UCSD-AML1 (cell line): ENCODE data around the gene ESAM.

Experiments
- DNase-seq: peaks from one replicate; lab custom pipeline; 2025; ENCODE audit not compliant: unreplicated experiment; lab: John Stamatoyannopoulos, UW

Gene ESAM

DNA sequence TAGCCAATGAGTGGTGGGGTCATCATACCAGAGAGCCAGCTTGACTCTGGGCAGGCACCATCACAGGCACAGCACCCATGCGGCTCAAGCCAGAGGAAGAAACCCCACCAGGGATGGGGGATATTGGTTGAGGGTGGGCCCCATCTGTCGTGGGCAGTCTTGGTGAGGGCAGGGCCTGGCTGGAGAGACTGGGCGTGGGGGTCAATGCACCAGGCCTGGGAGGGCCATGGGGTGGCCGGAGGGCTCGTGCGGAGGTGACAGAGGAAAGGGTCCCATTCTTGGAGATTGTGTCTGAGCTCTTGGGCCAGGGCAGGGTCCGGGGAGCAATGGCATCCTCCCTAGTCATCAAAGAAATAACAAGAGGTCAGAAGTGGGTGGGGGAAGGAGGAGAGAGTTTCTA is 8.5 kb downstream of the ESAM start:
- DNase-seq: no peak

DNA sequence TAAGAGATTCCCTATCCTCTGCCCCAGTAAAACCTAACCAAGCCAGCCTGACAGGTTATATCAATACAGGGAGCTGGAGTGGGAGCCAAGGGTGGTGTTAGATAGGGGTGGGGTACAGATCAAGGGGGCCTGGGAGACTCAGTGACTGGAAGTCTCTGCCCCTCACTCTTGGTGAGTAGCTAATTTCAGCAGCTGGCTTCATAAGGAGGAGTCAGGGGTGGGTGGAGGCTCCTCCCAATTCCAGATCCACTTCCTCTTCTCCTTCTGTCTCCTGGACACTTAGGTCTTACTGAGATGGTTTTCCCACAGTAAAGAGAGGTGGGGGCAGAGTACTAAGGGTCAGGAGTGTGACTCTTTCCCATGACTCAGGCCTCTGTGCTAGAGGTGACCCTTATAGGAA is 8.9 kb downstream of the ESAM start:
- no peak for DNase-seq

DNA sequence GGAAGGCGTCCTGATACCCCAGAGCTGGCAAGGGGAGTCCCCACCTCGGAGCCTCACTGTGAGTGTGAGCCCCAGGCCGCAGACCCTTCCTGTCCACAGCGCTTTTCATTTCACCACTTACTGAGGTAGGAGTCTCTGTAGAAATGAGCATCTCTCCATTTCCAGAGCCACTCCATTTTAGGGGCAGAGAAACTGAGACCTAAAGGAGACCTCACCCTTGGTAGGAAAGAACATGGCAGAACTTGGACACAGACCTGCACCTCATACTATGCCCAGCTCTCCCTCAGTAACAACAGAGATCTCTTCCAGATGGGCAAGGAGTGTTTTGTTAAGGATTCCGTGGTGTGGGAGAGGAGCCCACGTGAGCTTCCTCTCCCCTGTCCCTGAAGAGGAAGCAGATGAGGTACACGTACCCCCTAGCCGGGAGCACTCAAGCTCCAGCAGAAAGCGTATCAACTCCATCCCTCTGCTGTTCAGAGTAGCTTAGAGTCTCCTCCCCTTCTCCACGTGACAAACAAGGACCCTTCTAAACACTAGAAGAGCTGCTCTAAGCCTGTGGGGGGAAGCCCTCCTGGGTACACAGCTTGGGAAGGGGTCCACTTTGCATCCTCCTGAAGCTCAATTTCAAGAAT is 9.5 kb downstream of the ESAM start:
- DNase-seq: no peak

DNA sequence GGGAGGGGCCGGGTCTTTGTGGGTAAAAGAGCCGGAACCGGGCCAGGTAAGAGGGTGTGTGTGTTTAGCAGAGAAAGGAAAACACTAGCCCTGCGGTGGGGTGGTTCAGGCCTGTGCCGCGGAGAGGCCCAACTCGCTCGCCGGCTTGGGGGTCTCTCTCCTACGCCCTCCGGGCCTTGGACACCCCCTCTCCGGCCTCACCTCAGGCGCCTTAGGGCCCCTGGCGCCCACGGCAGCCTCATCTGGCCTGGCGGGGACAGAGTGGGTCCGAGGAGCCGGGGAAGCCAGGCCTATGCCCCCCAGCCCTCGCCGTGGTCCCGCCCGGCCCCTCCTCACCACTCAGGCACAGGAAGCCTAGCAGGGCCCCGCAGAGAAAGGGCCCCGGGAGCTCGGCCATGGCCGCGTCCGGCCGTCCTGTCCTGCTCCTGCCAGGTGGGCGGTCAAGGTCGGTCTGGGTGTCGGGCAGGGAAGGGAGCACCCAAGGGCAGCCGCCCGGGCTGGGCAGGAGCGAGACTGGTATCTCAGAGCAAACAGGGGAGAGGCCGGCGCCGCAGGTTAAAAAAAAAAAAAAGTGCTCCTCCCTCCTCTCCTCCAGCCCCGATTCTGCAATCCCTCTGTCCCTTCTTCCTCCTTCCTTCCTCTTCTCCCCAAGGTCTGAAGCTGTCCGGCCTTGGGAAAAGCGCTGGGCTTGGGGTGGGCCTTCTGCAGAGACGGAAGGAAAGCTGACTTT is 10.2 kb downstream of the ESAM start, which contains the start of gene VSIG2:
Gene VSIG2 (minus strand): TSS at position 515 of the 730 bp plus-strand sequence. CDS start 118 bp downstream, at position 397.
- no peak for DNase-seq

DNA sequence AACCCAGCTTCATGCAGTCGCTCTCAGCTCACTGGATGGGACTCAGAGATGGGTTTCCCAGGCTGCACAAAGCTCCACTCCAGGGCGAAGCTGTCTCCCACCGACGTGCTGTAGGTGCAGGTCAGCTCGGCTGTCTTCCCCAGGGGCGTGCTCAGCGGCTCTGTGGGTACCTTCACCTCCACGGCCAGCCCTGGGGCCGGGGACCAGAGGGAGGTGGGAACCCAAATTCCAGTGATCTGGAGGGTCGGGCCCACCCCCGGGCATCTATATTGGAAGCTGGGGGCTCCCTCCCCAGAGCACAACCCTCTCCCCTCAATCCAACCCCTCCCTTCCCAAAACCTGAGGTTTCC is 10.7 kb downstream of the ESAM start:
- DNase-seq: no peak

DNA sequence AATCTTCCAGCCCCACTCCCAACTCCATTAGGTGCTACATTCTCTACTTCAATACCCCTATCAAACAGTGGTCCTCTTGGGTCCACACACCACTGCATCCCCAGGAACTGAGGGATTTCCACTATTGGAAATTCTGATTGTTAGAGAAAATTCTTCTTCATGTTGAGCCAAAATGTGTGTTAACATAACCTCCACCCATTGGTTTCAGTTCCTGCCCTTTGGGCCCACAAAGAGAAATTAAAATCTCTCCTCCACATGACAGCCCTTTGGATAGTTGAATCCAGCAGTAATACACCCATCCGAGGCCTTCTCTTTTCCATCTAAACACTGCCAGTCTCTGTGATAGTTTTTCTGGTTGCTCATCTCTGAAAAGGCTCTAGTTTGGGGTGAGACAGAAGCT is 12.2 kb downstream of the ESAM start:
- no peak for DNase-seq

DNA sequence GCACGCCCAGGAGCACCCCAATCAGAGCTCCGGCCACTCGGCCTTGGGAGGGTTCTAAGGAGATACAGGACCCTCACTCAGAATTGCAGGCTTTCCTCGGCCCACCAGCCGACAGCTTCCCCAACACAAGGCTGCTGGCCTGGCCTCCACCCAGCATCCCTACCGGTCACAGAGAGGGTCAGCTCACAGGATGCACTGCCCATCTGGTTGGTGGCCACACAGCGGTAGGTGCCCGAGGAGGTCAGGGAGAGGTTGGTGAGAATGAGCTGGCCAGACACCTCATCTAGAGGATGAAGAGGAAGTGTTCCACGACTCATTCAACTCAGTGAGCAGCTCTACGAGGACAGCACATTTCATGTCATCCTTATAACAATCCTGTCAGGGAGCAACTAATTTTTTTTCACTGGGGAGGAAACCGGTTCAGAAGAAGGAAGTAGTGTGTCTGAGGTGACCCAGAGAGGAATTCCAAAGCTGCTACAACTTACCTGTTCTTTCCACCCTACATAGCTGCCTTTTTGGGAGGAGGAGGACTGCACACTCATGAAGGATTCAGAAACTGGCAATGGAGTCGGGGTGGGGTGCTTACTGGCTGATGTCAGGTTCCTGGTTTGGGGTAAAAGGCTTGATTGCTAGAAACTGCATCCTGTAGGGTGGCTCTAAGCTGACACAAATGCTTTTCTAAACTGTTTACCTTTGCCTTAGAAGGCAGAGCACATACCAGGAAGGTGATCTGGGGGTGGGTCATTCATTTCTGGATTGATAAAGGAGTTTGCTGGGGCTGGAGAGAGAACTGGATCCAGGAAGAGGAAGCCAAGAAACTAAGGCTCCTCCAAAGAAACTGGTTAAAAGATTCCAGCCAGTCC is 13.4 kb downstream of the ESAM start:
- no peak for DNase-seq

DNA sequence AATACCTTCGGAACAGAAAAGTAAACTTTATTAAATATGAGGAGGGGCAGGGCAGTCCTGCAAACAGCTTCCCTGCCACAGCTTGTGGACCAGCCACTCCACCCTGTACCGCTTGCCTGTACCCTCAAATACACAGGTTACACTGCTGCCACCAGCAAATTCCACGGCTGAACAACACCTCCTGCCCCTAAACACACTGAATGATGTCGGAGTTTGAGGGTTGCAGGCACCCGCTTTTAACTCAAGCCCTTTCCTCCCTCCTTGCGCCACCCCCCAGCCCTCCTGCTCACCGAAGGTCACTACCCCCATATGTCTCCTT is 14.0 kb downstream of the ESAM start:
- no peak for DNase-seq

DNA sequence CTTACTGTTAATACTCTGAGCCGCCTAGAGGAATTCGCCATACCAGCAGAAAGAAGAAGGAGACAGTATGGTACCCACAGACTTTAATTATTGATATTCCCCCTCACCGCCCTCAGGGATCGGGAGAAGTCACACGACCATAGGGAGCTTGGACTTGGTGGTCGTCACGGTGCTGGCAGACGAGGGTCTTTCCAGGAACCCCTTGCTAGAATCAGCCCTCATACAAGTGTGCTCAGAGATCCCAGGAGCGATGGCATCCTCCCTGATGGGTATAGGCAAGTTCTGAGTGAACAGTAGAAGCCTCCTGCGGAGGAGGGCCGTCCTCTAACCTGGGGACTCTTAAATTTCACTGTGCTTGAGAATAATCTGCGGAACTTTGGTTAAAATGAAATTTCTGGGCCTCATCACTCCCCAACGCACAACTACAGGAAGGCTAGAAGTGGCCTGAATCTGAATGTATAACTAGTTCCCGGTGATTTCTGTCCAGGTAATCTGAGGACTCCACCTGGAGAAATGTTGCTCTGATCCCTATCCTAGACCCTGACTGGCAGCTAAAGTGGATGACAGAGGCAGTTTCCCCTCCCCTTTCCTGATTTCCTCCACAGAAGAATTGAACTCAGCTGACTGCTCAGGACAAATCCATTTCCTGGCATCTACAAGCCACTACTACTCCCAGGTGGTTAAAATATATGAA is 14.5 kb downstream of the ESAM start:
- DNase-seq: no peak

DNA sequence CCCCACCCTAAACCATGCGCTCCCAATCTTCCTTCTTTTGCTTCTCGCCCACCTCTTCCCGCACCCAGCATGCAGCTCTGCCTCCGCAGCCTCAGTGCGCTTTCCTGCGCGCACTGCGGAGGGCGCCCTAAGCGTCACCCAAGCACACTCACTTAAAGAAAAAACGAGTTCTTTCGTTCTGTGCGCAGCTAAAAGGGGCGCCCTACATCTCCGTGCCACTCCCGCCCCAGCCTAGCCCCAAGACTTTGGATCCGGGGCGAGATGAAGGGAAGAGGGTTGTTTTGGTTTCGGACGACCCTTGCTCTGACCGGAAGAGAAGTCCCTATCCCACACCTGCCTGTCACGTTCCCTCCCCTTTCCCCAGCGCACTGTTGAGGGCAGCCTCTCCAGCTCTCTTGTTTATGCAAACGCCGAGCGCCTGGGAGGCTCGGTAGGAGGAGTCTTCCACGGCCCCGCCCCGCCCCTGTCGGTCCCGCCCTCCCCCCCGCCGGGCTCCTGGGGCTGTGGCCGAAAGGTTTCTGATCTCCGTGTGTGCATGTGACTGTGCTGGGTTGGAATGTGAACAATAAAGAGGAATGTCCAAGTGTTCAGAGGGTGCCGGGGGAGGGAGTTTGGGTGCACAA is 15.4 kb downstream of the ESAM start:
- no peak for DNase-seq

DNA sequence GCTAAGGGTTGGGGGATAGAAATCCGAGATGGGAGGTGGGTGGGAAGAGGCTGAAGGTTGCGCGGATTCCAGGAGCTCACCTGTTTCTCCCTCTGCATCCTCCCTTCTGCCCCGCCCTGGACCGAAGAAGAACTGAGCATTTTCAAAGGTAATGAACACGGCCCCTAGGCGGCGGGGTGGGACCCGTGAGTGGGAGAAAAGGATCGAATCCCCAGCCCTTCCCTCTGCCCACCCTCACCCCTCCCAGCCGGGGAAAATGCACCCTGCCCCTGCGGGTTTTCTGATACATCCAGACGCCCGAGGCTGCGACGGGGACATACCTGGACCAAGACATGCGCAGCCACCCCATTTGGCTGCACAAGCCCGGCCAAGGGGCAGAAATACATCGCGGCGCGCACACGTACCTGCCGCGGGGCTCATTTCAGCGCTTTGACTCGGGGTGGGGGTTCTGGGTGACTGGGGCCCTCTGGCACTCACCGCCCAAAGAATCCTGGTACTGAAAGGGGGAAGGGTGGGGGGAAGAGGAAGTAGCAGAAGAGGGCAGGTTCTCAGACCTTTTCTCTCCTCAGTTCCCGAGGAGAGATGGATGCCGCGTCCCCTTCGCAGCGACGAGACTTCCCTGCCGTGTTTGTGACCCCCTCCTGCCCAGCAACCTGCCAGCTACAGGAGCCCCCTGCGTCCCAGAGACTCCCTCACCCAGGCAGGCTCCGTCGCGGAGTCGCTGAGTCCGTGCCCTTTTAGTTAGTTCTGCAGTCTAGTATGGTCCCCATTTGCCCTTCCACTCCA is 16.1 kb downstream of the ESAM start:
- DNase-seq: no peak

DNA sequence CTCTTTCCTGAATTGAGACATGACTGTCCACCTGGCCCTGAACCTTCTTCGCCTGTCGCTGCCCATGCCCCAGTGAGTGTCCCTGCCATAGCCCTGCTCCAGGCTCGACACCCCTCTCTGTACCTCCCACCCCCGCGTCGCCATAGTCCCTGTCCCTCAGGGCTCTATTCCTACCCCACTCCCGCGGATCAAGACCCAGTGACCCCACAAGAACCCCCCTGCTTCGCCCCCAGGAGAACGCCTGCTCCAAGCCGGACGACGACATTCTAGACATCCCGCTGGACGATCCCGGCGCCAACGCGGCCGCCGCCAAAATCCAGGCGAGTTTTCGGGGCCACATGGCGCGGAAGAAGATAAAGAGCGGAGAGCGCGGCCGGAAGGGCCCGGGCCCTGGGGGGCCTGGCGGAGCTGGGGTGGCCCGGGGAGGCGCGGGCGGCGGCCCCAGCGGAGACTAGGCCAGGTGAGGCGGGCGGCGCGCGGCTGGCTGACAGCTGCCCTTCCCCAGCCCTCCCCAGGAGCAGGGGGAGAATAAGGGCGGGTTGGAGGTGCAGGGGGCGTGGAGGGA is 16.7 kb downstream of the ESAM start:
- DNase-seq: no peak

DNA sequence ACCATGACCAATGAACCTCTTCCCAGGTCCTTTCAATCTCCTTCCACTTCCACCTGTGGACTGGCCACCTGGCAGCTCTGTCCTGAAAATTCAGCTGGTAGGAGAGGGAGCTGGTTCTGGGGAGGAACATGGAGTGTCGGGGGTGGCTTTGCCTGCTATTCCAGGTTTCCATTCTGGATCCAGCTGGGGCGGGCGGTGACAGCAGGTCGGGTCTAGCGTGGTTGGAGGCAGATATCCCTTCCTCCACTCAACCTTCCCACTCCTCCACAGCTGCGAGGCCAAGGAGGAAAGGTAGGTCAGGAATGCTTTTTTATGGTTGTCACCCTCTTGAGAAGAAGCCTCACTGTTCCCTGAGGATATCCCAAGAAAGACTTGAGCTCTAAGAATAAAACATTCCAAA is 19.0 kb downstream of the ESAM start:
- DNase-seq: no peak

DNA sequence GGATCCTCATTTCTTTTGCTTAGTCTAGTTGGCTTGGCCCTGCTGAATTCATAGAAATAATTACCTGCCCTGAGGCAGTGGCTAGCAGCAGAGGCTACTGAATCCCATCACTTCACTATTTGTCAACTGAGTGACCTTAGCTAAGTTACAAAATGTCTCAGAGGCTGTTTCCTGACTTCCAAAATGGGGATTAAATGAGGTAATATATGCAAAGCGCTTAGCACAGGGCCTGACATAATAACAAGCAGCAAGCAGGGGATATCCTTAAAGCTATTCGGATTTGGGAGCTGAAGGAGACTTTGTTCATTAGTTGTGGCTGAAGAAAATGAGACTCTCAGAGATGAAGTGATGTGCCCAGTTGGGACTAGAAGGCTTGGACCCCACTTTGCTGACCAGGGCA is 19.5 kb downstream of the ESAM start:
- DNase-seq: no peak

DNA sequence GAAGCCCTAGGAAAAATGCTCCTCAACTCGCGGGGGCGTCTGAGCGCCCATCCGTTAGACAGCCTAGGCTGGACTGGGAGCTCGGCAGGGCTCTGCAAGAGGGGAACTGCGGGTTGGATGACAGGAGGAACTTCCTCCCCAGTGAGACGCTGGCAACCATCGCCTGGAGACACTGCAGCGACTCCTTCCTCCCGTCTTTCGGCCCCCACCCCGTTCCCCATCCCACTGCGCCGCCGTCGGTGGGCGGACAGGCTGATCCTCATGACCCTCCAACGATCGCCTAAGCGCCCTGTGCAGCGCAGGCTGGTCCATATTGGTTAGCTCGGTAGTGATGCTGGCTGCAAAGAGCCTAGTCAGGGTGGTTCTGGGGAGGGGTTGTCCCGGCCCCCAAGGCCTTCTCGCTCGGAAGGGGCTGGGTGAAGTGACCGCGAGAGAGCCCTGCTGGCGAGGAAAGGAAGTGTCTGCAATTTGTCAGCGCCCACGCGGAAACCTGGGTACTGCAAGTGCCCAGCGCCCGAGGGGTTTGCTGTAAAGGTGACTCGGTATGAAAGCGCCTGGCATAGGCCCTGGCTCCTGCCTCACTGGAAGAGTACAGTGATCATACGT is 21.7 kb downstream of the ESAM start:
- peak; percentile 82 for DNase-seq

DNA sequence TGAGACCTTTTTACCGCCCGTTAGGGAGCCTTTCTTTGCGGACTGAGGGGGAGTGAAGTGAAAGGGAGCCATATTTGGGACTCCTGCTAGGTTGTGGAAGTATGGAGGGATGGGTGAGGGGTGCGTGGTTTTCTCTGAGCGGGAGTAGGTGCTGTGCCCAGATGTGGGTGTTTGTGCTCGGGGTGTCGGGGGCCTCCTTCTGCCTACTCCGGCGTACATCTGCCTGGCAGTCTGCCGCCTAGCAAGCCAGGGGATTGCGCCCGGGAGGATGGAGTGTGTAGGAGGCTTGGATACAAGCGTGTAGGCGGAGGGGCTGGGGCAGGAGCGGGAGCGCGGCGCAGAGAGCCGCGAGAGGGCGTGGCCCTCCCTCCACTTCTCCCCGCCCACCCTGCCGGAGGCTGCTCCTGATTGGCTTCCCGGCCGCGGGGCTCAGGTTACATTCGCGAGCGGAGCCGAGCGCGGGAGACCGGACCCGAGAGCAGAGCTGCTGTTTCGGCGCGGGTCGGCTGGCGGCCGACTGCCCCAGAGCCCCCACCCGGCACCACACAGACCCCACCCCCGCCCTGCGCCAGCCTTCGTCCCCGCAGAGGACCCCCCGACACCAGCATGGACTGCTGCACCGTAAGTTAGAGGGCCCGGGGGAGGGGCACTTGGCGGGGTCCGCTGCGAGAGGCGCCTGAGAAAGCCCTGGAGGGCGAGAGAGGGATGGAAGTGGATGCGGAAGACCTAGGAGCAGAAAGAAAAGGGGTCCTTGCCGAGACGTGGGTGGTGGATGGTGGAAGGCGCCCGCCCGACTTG is 22.4 kb downstream of the ESAM start, which contains the start of gene NRGN:
Gene NRGN (plus strand): TSS at position 464 of the 798 bp plus-strand sequence. CDS start 143 bp downstream, at position 607.
- DNase-seq: peak; percentile 92

DNA sequence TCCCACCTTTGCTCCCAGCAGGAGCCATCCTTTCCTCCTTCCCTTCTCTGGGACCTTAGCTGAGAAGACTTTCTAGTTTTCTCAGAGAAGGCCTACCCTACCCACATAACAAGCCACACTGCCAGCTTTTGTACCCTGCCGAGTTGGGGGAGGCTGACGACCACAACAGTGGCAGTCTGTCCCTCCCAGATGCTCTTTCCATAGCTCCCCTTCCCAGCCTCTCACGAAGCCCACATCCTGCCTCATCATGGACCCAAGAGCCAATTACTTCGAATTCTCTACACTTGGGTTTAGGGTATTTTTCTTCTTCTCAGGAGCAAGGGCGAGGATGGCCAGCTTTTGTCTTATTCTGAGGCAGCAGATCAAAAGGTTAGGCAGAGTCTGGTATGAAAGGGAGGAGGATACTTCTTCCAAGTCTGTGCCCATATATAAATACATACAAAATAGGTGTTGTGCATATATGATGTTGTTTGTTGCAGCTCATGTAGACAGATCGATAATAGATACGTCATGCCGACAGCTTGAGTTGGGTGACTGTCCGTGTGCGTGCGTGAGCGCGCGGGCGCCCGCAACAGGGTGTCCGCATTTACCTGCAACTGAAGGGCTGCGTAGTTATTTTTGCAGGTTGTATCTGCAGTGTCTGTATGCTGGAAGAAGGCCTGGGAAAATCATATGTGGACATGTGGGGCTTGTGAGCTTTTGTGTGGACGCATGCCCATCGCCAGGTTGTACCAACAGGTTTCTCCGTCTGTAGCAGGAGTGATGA is 23.2 kb downstream of the ESAM start:
- DNase-seq: no peak
